Measurements from ENCODE around the gene JUND. TPM values are rescaled to one million over a fixed set of nuclear protein-coding genes. Genes with fewer than 3 reads are reported as not detected.

Gene JUND
- total RNA-seq, 2 donors from 2014 or later, result 643 to 922 TPM

DNA sequence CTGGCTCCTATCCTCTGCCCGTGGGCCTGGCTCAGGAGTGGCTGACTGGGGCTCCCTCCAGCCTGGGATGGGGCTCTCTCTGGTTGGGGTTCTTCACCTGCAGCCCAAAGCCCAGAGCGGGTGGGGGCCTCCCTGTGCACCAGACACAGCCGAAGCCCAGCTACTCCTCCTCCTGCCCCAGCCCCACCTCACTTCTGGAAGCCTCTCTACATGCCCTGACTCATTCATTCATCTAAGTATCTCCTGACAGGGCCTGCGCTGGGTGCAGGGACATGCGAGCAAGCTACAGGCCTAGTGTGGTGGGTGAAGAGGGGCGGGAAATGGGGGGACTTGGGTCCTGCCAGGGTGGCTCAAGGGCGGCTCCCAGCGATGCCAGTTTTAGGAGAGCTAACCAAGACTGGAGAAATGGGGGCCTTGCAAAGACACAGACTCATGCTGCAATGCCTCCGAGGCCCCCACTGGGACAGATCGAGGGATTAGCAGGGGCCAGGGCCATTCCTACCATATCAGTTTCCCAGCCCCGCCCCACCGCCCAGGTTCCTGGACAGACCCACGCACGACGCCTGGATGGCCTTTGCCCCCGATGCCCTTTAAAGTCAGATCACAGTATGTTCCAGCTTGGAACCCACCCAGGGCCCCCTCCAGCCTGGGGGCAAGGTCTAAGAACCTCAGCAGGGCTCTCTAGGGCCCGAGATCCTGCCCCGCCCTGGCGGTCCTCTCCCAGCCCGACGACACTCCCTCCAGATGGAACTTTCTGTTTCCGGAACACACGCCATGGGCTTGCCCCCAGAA, 28.9 kb upstream of the JUND start:
- DNase-seq (ENCODE audit: low spot score), result no peak
- Histone ChIP-seq H3K9me3 (no peaks in the 10 kb centered on the region), H3K4me3 (no peak overlapping the region), H3K27me3 (replicated peaks; ENCODE audit: insufficient read depth) (no peaks in the 10 kb centered on the region), H3K4me1 (ENCODE audit: control insufficient read depth in 1 of 2, low read depth in 2 of 2) (peaks cover 32 to 71% of the 10 kb centered on the region in 2 donors), H3K36me3 (no peaks in the 10 kb centered on the region), H3K27ac (no peak overlapping the region)
- TF ChIP-seq CTCF (IDR thresholded peaks at IDR 0.05), result no peak
- ATAC-seq (ENCODE audit: insufficient number of reproducible peaks, low FRiP score, low read depth), result no peak

GRCh38 chr19:18309525-18310064, 28.2 kb upstream of the JUND start:
- Histone ChIP-seq H3K27me3 (replicated peaks; ENCODE audit: insufficient read depth) (no peaks in the 10 kb centered on the region), H3K36me3 (no peaks in the 10 kb centered on the region), H3K27ac (peak overlapping the region in 1 of 2 donors; percentile 99), H3K9me3 (no peaks in the 10 kb centered on the region), H3K4me3 (no peak overlapping the region), H3K4me1 (ENCODE audit: control insufficient read depth in 1 of 2, low read depth in 2 of 2) (peaks cover 36 to 70% of the 10 kb centered on the region in 2 donors)
- ATAC-seq (ENCODE audit: insufficient number of reproducible peaks, low FRiP score, low read depth) (no peak), DNase-seq (ENCODE audit: low spot score) (no peak)
- no peak for TF ChIP-seq CTCF (IDR thresholded peaks at IDR 0.05)

DNA sequence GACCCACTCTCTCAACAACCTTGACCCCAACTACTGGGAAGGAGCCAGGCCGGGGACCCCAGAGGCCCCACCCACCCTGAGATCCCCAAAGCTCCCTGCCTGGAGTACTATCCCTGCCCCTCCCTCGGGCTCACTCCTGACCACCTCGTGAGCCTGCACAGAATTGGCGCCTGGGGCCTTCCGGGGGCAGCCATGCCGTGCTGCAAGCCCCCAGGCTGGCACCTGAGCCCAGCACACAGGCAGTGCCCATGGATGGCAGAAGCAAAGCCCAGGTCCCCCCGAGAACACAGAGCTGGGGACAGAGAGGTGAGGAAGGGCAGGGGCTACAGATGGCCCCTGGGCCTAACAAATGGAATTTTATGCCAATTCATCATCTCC, 27.5 kb upstream of the JUND start:
- no peaks in the 10 kb centered on the region for H3K27me3 ChIP-seq (replicated peaks; ENCODE audit: insufficient read depth)
- H3K4me1 ChIP-seq (ENCODE audit: control insufficient read depth in 1 of 2, low read depth in 2 of 2), result peaks cover 36 to 69% of the 10 kb centered on the region in 2 donors
- no peaks in the 10 kb centered on the region for H3K9me3 ChIP-seq
- H3K36me3 ChIP-seq, result no peaks in the 10 kb centered on the region
- TF ChIP-seq CTCF (IDR thresholded peaks at IDR 0.05), result no peak
- ATAC-seq (ENCODE audit: insufficient number of reproducible peaks, low FRiP score, low read depth) (no peak), DNase-seq (ENCODE audit: low spot score) (no peak)
- H3K4me3 ChIP-seq, result no peak overlapping the region
- peak overlapping the region; percentile 86 to 99 for H3K27ac ChIP-seq

DNA sequence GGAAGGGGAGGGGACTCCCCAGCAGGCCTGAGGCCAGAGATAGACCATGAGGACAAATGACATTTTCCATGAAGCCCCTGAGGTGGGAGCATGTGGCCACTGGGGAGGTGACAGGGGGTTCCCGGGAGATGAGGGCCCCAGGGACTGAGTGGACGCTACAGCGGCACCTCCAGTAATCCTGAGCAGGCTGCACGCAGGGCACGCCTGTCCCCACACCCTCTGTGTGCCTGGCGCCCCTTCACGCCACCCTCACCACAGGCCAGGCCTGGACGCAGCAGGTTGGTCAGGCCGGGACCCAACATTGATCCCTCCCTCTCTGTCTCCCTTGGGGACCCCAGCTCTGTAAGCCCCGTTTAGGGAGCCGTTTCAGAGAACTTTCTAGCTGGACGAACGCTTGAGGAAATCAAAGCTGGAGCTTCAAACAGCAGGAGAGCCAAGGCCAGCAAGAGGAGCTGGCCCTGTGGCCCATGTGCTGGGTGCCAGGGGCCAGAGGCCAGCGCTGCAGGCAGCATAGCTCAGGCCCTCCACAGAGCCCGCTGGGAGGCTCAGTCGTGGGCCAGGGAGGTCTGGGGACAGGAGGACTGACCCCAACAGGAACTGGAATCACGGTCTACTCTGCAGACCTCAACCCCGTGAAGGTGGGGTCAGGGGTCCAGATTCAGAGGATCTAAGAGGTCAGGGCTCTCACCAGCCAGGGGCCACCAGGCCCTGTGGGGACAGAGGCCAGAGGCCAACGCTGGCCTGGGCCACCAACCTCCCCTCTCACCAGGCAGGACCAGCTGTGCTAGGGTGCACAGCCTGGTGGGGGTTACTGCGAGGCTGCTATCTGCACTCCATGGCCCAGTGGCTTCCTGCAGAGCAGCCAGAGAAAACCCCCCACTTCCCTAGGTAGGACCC, 26.9 kb upstream of the JUND start:
- H3K4me1 ChIP-seq (ENCODE audit: control insufficient read depth in 1 of 2, low read depth in 2 of 2), result peaks cover 42 to 69% of the 10 kb centered on the region in 2 donors
- H3K27me3 ChIP-seq (replicated peaks; ENCODE audit: insufficient read depth), result no peaks in the 10 kb centered on the region
- no peak for TF ChIP-seq CTCF (IDR thresholded peaks at IDR 0.05)
- H3K27ac ChIP-seq, result peak overlapping the region; percentile 86 to 99
- DNase-seq (ENCODE audit: low spot score), result no peak
- no peak for ATAC-seq (ENCODE audit: insufficient number of reproducible peaks, low FRiP score, low read depth)
- H3K4me3 ChIP-seq, result no peak overlapping the region
- H3K36me3 ChIP-seq, result no peaks in the 10 kb centered on the region
- no peaks in the 10 kb centered on the region for H3K9me3 ChIP-seq

- Histone ChIP-seq H3K27ac (peak overlapping the region; percentile 86 to 99), H3K9me3 (no peaks in the 10 kb centered on the region), H3K27me3 (replicated peaks; ENCODE audit: insufficient read depth) (no peaks in the 10 kb centered on the region), H3K4me3 (peak overlapping the region; percentile 37), H3K36me3 (no peaks in the 10 kb centered on the region), H3K4me1 (ENCODE audit: control insufficient read depth in 1 of 2, low read depth in 2 of 2) (peaks cover 45 to 68% of the 10 kb centered on the region in 2 donors)
- TF ChIP-seq CTCF (IDR thresholded peaks at IDR 0.05), result peak; percentile 25
- DNase-seq (ENCODE audit: low spot score), result no peak
- ATAC-seq (ENCODE audit: insufficient number of reproducible peaks, low FRiP score, low read depth), result no peak
These were observed 25.9 kb upstream of the JUND start for GRCh38 chr19:18307271-18307681.

Measured in thoracic aorta (tissue), 2 donors.